ENCODE measurements around the gene NIP7.

The NIP7 gene

GRCh38 chr16:69323415-69323814, 16.2 kb upstream of the NIP7 start:
- TF ChIP-seq REST (IDR thresholded peaks at IDR 0.05; ENCODE audit: insufficient read depth in 1 of 2, low read depth in 2 of 2, low read length in 2 of 2) (no peak), TAF1 (IDR thresholded peaks at IDR 0.05; ENCODE audit: borderline replicate concordance, insufficient read depth, low read length) (no peak), SIN3A (IDR thresholded peaks at IDR 0.05; ENCODE audit: borderline replicate concordance, insufficient read depth, low read length) (no peak), FOXP2 (optimal IDR thresholded peaks at IDR 0.05; ENCODE audit: borderline replicate concordance, extremely low read depth, extremely low read length, insufficient read depth) (no peak), POLR2AphosphoS5 (IDR thresholded peaks at IDR 0.05; ENCODE audit: low read depth, low read length) (no peak; the same call in 1 of the 2 replicates)

- TF ChIP-seq SIN3A (IDR thresholded peaks at IDR 0.05; ENCODE audit: borderline replicate concordance, insufficient read depth, low read length) (no peak), POLR2AphosphoS5 (IDR thresholded peaks at IDR 0.05; ENCODE audit: low read depth, low read length) (0 out of 2 replicates have a peak, but pooled peaks have one; percentile 18)
These were observed 15.5 kb upstream of the NIP7 start for GRCh38 chr16:69324013-69324531.

- TF ChIP-seq REST (IDR thresholded peaks at IDR 0.05; ENCODE audit: insufficient read depth in 1 of 2, low read depth in 2 of 2, low read length in 2 of 2) (no peak), SIN3A (IDR thresholded peaks at IDR 0.05; ENCODE audit: borderline replicate concordance, insufficient read depth, low read length) (no peak), TAF1 (IDR thresholded peaks at IDR 0.05; ENCODE audit: borderline replicate concordance, insufficient read depth, low read length) (no peak), FOXP2 (optimal IDR thresholded peaks at IDR 0.05; ENCODE audit: borderline replicate concordance, extremely low read depth, extremely low read length, insufficient read depth) (no peak), POLR2AphosphoS5 (IDR thresholded peaks at IDR 0.05; ENCODE audit: low read depth, low read length) (no peak)
These were observed 14.9 kb upstream of the NIP7 start for GRCh38 chr16:69324585-69325253.

- TF ChIP-seq TAF1 (IDR thresholded peaks at IDR 0.05; ENCODE audit: borderline replicate concordance, insufficient read depth, low read length) (no peak), REST (IDR thresholded peaks at IDR 0.05; ENCODE audit: insufficient read depth in 1 of 2, low read depth in 2 of 2, low read length in 2 of 2) (no peak), SIN3A (IDR thresholded peaks at IDR 0.05; ENCODE audit: borderline replicate concordance, insufficient read depth, low read length) (no peak), POLR2AphosphoS5 (IDR thresholded peaks at IDR 0.05; ENCODE audit: low read depth, low read length) (no peak), FOXP2 (optimal IDR thresholded peaks at IDR 0.05; ENCODE audit: borderline replicate concordance, extremely low read depth, extremely low read length, insufficient read depth) (no peak)
These were observed 13.8 kb upstream of the NIP7 start for GRCh38 chr16:69325784-69326171.

GRCh38 chr16:69326172-69326873, 13.2 kb upstream of the NIP7 start:
- TF ChIP-seq SIN3A (IDR thresholded peaks at IDR 0.05; ENCODE audit: borderline replicate concordance, insufficient read depth, low read length) = no peak
- no peak for TF ChIP-seq TAF1 (IDR thresholded peaks at IDR 0.05; ENCODE audit: borderline replicate concordance, insufficient read depth, low read length)
- no peak for TF ChIP-seq POLR2AphosphoS5 (IDR thresholded peaks at IDR 0.05; ENCODE audit: low read depth, low read length)
- no peak for TF ChIP-seq REST (IDR thresholded peaks at IDR 0.05; ENCODE audit: insufficient read depth in 1 of 2, low read depth in 2 of 2, low read length in 2 of 2)
- TF ChIP-seq FOXP2 (optimal IDR thresholded peaks at IDR 0.05; ENCODE audit: borderline replicate concordance, extremely low read depth, extremely low read length, insufficient read depth) = no peak

Measured in PFSK-1 (cell line).